Measurements from ENCODE around the gene DOK6.

DOK6 gene

GRCh38 chr18:69557282-69557681, 156.6 kb downstream of the DOK6 start:
- DNase-seq, result peak; percentile 71

GRCh38 chr18:69558052-69558451, 157.4 kb downstream of the DOK6 start:
- DNase-seq, result no peak

- DNase-seq, result no peak
Measured at GRCh38 chr18:69559604-69560003, 158.9 kb downstream of the DOK6 start.

- no peak for DNase-seq
Measured at GRCh38 chr18:69564602-69565001, 163.9 kb downstream of the DOK6 start.

- no peak for DNase-seq
Measured at GRCh38 chr18:69567813-69568488, 167.3 kb downstream of the DOK6 start.

- no peak for DNase-seq
Measured at GRCh38 chr18:69569133-69569532, 168.4 kb downstream of the DOK6 start.

GRCh38 chr18:69574401-69574800, 173.7 kb downstream of the DOK6 start:
- DNase-seq, result no peak

- DNase-seq, result no peak
Measured at GRCh38 chr18:69580107-69580506, 179.4 kb downstream of the DOK6 start.

- DNase-seq, result no peak
Measured at GRCh38 chr18:69584429-69584828, 183.7 kb downstream of the DOK6 start.

- no peak for DNase-seq
Measured at GRCh38 chr18:69585696-69586095, 185.0 kb downstream of the DOK6 start.

GRCh38 chr18:69586537-69586936, 185.8 kb downstream of the DOK6 start:
- DNase-seq, result no peak

GRCh38 chr18:69588301-69588700, 187.6 kb downstream of the DOK6 start:
- DNase-seq, result no peak

- no peak for DNase-seq
Measured at GRCh38 chr18:69590150-69590549, 189.5 kb downstream of the DOK6 start.

GRCh38 chr18:69596345-69596744, 195.7 kb downstream of the DOK6 start:
- peak; percentile 15 for DNase-seq

GRCh38 chr18:69597561-69597960, 196.9 kb downstream of the DOK6 start:
- DNase-seq, result no peak

GRCh38 chr18:69599377-69599776, 198.7 kb downstream of the DOK6 start:
- DNase-seq, result peak; percentile 97

- DNase-seq, result no peak
Measured at GRCh38 chr18:69612242-69612641, 211.6 kb downstream of the DOK6 start.

GRCh38 chr18:69616114-69616513, 215.4 kb downstream of the DOK6 start:
- no peak for DNase-seq

GRCh38 chr18:69617408-69617807, 216.7 kb downstream of the DOK6 start:
- no peak for DNase-seq

- no peak for DNase-seq
Measured at GRCh38 chr18:69617888-69618287, 217.2 kb downstream of the DOK6 start.

- DNase-seq, result no peak
Measured at GRCh38 chr18:69622184-69622583, 221.5 kb downstream of the DOK6 start.

GRCh38 chr18:69622961-69623360, 222.3 kb downstream of the DOK6 start:
- DNase-seq, result no peak

- no peak for DNase-seq
Measured at GRCh38 chr18:69626171-69626570, 225.5 kb downstream of the DOK6 start.

- no peak for DNase-seq
Measured at GRCh38 chr18:69626643-69627242, 226.1 kb downstream of the DOK6 start.

GRCh38 chr18:69628774-69629359, 228.2 kb downstream of the DOK6 start:
- peak; percentile 49 for DNase-seq
